Embryonic facial prominence (tissue), 1 donor: Measurements from ENCODE around the gene MEF2C.

ENCODE experiments used
- DNase-seq: peaks from one replicate; pipeline ENCODE4 v3.0.0-alpha.2; 2016; ENCODE audit errors: extremely low spot score

Gene MEF2C

DNA sequence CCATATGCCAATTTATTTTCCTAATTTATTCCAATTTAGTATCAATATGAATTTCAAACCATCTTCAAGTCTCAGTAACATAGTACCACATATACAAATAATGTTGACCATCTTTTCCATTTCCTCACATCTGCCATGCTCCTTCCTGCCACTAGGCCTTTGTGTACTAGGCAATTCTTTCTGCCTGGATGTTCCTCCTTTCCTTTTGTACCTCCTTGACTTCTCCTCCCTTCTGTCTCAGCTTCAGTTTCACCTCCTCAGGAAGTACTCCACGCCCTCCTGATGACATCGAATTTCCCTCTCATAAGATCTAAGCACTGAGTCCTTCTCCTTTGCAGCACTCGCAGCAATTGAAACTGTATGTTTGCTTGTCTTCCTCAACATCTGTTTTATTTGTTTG, 53.9 kb downstream of the MEF2C start:
- DNase-seq: no peak

DNA sequence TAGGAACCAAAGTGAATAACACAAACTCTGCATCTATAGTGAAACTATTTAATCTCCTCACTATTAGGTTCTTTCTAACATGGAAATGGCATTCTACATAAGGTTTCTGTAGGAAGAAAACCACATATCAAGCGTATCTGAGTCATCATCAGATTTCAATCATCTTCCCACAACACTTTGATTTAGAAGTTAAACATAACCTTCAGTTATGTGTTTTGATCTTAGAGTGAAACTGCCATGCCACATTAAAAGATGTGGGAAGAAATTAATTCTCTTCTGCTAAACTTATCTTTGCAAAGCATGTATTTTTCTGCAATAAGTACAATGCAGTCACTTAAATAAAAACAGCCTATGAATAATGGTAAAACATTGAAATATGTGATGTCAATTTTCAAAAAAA, 55.0 kb downstream of the MEF2C start:
- no peak for DNase-seq

DNA sequence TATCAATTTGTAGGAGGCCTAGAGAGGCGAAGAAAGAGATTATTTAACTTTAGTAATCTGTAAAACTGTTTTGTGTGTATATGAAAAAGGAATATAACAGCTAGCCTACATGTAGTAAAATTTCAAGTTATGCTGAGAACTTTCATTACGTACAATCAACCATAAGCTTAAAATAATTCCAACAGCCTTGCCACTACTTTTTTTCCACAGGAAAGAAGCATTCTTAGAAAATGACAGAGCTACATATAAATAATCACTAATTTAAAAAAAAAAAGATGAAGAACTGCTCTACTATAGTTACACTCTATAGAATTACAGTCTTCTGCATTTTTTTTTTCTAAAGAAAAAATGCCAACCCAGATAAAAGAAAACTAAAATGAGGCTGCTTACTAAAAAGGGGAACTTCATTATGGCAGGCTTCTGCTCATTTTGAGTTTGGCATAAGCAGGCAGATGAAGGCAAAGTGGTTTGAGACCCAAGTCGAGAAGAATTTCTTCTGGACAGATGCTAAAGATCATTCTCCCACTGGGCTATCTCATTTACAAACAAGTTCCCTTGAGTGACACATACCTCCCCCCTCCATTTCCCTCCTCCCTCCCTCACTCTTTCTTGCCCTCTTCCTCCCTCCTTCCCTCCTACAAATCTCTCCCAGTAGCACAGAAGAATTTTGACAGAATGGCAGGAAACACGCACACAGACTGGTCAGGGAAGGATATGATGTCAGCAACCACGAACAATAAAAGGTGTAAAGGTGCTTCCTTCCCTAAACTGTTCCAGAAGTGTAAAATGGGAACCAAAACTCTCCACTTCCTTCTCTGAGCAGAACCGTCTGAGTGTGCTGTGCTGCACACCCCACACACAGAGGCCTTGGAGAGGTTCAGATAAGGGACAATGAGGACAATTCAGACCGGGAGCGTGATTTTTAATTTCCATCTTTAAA, 56.1 kb downstream of the MEF2C start:
- DNase-seq: peak; percentile 11

DNA sequence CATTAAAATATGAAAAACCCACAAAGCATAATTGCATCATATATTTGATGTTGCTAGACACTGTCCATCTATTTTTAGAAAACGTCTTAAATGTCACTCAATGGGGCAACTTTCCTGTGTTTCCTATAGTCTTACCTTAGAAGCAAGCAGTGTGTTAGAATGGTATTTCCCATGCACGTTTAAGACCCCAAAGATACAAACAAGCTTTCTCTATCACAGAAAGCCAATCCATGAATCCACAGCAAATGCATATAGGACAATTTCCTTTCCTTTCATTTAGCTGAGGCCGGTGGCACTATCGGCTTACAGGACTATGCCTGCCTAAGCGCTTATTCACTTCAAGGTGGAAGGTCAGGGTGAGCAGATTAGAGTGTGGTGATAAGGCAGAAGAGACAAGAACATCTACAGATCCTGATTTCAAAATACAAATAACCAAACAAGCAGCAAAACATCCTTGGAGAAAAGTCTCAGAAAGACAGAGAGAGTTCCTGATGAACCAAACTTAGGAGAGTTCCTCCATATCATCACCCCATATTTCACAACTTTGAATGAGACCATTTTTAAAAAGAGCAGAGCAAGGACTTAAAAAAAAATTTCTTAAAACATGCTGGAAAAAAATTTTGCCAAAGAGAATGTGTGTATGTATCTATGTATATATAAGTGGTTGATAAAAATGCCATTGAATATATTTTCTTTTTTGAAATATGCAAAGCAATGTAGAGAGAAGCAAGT, 57.2 kb downstream of the MEF2C start:
- no peak for DNase-seq

DNA sequence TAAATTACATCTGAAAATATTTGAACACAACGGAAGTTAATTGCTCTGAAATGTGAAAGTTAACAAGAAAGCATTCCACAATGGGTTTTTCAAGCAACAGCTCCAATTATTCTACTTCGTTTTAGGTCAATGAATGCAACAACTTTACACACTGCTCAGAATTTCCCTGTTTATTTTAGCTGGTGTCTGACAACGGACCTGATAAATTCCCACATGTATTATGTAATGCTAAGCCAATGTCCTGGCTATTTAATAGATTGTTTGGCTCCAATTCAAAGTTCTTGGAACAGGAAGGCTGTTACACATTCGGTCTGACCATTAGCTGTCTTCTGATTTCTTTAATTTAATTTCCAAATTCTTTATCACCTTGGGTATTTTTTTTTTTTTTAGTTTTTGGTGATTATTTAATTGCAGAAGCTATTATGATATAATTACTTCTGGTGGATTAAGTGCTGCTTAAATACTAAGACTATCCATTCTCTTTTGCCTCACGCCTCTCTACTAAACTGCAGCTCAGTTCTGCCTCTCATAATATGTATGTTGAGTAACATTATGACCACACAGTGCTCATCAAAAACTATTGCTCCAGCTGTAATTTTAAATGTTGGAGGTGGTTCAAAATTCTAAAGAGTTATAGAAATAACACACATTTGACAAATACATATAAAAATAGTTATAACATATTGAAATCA, 57.9 kb downstream of the MEF2C start:
- DNase-seq: no peak

DNA sequence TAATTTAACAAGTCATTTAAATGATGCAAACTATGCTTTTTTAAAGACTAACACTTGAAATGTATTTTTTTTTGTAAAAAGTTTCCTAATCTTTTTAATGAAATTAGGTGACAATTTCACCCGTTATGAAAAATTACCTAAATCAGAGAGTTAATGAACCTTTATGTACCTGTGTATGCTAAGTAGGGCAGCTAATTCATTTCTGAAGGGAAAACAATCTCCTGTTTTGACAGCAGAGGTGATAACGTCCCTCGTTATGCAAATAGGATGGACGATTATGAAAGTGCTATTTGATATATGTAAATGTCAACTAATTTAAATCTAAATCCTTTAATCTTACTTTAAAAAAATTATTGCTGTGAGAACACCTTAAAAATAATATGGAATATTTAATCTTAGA, 58.8 kb downstream of the MEF2C start:
- no peak for DNase-seq

DNA sequence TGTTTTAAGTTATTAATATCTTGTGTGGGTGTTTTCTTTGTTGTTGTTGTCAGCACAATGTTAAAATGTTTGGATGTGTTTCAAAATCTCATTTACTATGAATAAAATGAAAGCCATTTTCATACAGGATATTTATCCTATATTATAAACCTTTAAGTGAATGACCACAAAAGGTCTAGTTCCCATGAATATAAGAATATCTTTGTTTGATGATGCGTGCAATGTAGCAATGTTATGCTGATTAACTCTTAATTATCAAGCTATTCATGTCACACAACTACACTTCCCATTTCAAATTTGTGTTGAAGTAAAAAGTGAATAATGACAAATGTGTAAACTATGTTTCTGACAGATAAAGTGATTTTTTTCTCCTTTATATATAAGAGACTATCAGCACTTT, 59.8 kb downstream of the MEF2C start:
- DNase-seq: no peak

DNA sequence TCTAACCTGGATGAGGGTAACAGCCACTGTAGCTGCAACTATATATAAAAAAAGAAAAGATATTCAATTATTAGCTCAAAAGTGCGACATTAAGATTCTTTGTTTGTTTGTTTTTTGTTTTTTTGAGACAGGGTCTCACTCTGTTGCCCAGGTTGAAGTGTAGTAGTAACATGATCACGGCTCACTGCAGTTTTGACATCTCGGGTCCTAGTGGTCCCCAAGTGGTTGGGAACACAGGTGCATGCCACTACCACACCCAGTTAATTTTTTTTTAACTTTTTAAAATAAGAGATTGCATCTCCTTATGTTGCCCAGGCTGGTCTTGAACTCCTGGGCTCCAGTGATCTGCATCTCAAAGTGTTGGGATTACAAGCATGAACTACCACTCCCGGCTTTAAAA, 61.8 kb downstream of the MEF2C start:
- DNase-seq: no peak

DNA sequence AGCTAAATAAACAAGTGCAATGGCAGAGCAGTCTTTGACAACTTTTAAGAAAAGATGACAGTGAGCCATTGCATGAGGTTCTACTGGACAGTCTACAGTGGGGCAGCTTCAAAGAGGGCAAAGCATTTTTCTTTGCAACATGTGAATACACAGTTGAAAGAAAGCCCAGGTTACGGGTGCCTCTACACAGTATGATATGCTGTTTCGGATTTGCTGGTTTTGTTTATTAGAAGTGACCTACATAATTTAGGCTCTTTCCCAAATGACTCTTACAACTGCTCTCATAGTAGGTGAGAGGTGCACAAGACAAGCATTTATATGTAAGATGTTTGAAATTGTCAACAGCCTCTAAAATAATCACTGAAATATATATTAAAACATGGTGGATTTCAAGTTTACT, 62.4 kb downstream of the MEF2C start:
- no peak for DNase-seq

DNA sequence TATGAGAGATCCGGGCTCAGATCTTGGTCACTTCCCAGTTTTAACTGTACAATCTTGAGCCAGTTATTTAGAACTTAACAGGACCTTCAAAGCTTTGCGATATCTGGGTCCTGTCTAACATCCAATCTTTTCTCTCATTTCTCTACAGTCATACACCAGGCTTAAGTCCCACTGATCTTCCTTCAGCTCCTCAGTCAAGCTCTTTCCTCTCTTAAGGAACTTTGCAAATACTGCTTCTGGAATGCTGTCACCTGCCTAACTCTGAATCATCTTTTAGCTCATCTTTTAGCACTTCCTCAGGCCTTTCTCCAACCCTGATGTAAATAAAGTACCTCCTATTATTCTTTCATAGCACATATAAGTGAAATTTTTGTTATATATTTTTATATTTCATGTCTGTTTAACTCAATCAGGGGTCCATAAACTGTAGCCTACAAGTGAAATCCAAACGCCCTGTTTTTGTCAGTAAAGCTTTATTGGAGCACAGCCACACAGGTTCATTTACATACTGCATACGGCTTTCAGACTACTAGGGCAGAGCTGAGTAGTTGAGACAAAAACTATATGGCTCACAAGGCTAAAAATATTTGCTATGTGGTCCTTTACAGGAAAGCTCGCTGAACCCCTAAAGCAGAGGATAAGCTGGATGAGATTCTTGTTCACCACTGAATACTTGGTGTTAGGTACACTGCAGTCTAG, 63.5 kb downstream of the MEF2C start:
- DNase-seq: no peak

DNA sequence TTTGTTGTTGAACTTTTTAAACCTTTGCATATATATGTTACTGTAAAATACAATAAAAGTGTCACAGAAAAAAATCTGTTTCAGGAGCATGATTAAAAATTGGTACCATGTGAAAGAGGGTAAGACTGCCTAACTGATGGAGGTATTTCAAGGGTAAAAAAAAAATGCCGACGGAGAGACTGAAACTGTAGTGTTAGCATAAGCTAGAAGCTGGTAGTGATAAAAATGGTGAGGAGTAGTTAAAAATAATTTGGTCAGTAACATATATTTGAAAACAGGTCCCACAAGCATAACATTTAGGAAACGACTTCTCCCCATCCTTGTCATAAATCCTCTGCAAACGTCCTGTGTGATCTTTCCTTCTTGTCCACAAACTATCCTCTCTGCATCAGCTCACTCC, 64.7 kb downstream of the MEF2C start:
- no peak for DNase-seq

DNA sequence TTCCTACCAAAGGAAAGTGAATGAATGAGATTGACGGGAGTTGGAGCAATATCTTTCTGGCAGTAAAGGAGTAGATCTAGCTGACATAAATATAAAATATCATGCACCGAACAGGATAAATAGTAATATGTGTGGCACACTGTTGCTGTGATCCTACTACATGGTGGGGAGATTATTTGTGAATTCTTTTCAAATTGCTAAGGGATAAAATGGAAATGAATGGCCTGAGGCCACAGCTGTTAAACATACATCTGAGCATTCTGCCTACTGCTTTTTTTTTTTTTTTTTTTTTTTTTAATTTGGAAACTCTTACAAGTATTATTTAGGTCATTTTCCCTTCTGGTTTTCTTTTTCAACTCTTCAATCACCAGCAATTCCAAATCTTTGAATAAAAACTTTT, 66.8 kb downstream of the MEF2C start:
- DNase-seq: no peak

DNA sequence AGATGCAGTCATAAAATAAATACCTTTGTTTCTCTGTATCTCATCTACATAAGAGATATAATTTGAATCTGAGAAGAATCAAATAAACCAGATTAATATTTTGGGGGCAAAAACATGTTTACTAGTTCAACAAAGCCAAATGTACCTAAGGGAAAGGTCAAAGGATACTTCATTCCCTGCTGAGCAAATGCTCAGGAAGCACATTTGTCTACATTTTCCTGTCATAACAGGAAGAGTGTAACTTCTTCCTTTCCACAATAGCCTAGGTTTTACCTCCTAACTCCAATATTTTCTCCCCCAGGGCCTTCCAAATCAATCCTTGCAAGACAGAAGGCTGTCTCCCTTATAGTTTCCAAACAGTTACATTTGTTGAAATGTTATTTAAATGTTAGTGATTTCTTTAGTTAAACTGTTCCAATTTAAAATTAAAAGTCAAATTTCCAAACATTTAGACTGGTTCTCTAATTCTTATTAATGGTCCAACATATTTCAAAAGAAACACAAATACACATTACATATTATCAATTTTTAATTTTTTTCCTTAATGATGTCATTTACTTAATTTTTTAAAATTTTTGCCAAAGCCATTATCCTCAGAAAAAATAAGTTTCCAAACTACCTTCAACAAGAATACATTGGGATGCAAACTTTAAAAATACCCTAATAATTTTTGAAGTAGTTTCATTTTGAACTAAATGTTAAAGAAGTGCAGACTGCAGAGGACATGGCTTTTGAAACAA, 67.8 kb downstream of the MEF2C start:
- DNase-seq: no peak

DNA sequence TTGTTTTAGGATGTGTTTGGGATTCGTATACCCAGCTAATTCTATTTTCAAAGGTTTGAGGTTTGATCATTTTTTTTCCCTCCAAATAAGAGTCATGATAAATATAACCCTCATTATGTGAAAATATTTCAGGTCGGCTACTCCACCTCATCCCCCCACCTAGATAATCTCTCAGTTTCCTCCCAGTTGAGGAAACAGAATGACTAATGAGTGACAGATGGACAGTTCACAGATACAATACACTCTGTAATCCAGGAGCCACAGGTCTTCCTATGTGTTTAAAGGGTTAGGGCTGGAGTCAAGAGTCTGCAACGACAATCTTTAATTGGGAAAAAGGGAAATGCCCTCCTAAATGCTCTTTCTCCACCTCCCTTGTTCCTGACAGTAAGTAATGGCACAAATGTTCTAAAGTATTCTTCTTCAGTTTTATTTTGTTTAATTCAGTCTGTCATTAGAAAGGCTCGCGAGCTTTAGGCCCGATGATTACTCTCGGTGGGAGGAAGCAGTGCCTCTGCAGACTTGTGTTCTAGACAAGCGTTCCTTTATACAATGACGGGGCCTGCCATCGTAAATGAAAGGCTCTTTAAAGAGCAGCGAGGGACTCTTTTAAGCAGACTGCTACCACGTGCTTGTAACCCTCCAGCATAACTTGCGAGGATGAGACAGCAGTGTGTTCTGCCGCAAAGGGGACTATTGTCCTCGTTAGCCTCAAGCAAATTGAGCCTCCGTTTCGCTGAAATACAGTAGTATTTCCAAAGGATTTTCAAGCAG, 69.0 kb downstream of the MEF2C start:
- no peak for DNase-seq

DNA sequence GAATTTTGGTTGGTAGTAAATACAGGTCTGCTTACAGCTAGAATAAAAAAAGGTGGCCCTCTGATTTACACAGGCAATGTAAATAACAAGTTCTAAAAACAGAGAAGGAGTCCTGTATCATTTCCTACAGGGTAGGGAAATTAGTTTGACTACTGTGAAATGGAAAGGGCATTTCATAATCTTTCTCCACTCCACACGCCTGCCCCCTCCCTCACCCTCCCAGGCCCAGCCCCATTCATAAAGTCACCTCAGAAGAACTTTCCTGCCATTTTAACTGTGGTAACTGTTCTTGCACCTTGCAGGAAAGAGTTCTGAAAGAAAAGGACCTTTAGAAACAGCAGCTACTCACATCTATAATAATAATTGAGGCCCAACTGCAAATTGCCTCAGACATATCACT, 69.7 kb downstream of the MEF2C start:
- DNase-seq: no peak

DNA sequence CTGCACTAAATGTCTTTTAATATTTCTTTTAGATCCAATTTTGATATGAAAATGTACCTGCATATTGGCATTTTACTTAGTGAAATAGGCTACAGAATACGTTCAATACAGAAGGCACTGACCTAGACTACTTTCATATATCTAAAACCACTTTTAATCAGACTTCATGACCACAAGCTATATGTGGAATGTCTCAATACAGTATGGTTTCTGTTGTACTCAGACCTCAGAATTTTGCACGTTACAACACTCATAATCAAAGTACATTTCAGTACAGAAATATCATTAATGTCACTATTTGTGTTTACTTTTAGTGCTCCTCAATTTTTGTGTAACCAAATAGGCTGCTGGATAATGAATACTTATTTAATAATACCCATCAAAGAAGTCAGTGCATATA, 74.8 kb downstream of the MEF2C start:
- DNase-seq: no peak

DNA sequence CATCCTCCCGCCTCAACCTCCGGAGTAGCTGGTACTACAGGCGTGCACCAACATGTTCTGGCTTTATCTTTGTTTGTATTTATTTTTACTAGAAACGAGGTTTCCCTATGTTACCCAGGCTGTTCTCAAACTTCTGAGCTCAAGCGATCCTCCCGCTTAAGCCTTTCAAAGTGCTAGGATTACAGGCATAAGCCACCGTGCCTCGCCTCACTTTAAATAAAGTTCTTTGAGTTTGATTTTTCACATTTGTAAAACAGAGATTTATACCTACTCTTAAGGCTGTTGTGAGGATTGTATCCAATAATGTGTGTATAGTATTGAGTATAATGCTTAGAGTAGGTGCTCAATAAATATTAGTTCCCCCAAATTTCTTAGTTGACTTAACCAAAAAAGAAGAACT, 75.7 kb downstream of the MEF2C start:
- no peak for DNase-seq

DNA sequence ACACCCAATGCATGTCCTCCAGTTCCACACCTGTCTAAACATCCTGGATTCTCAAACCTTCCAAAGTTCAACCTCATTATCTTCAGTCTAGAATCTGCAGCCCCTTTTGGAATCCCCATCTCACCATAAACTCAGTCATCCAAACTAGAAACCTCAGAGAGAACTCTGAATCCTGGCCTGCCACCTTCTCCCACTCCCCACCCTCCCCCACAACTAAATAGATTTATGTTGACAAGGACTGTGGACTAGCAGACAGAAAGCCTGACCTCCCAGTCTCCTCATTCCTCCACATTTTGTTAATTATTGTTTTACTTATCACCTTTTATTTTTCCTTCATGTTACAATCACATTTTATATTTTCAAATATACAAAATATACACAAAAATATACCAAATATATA, 76.6 kb downstream of the MEF2C start:
- DNase-seq: no peak

DNA sequence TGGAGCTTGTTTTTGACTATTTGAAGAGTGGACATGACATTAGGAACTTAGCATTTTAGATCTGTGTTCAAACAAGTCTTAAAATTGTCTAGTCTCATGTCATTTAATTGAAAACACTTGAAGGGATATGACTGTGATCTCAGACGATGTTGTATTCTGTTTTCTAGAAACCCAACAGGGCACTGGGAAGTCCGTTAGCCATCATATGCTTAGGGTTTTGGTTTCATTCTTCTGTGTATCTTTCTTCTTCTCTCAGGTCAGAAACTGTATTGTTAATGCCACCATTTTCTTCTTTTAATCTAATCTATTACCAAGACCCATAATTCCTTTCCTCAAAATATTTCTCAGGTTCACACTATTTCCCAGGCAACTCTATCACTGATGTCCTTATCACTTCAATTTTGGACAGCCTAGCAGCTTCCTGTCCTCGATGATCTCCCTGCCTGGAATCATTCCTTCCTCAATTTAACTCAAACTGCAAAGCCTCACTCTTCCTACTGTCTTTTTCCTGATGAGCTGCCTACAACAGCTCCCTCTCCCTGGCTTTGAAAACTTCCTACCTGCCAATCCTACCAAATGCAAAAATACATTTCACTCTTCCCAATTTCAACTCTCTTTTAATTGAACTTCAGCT, 77.7 kb downstream of the MEF2C start:
- DNase-seq: no peak

DNA sequence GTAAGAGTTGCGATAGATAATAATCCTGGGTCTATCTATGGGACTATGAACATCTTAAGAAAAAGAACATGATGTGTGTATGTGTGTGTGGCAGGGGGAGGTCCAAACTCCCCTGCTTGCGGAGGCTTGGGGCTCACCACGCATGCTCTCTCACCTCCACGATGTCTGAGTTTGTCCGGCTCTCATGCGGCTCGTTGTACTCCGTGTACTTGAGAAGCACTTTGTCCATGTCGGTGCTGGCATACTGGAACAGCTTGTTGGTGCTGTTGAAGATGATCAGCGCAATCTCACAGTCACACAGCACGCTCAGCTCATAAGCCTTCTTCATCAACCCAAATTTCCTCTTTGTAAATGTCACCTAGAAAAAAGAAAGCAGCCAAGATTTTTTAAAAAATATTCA, 78.5 kb downstream of the MEF2C start:
- no peak for DNase-seq
